Smooth muscle cell (in vitro differentiated cells): ENCODE data around the gene MAST4. TPM values are rescaled to one million over a fixed set of nuclear protein-coding genes. Genes with fewer than 3 reads are reported as not detected.

Experiments used
- DNase-seq: peaks from one replicate; lab custom pipeline; 2025; ENCODE audit not compliant: unreplicated experiment; lab: John Stamatoyannopoulos, UW
- H2AFZ ChIP-seq: fragments of 200-600 bp; sonication (generic); 2 replicates; pipeline ENCODE4 v1.6.0; 2016; ENCODE audit warnings: antibody characterized with exemption, low read depth, mild to moderate bottlenecking
- H3F3A ChIP-seq: fragments of 200-600 bp; sonication (generic); 2 replicates; pipeline ENCODE4 v1.6.0; 2017; ENCODE audit warnings: antibody characterized with exemption, low read depth
- H3K27ac ChIP-seq: fragments of 200-600 bp; sonication (generic); 2 replicates; pipeline ENCODE4 v1.5.1; 2016; ENCODE audit warnings: low read depth, mild to moderate bottlenecking
- H3K27me3 ChIP-seq: fragments of 200-600 bp; sonication (generic); 2 replicates; pipeline ENCODE4 v1.6.1; 2016; ENCODE audit warnings: low read depth, mild to moderate bottlenecking
- H3K36me3 ChIP-seq: fragments of 200-600 bp; sonication (generic); 2 replicates; pipeline ENCODE4 v1.5.1; 2016; ENCODE audit warnings: low read depth
- H3K4me1 ChIP-seq: fragments of 200-600 bp; sonication (generic); 2 replicates; pipeline ENCODE4 v1.5.1; 2016; ENCODE audit warnings: low read depth
- H3K4me2 ChIP-seq: fragments of 200-600 bp; sonication (generic); 2 replicates; pipeline ENCODE4 v1.6.0; 2016; ENCODE audit warnings: mild to moderate bottlenecking
- H3K4me3 ChIP-seq: fragments of 200-600 bp; sonication (generic); 2 replicates; pipeline ENCODE4 v1.5.1; 2016; ENCODE audit warnings: mild to moderate bottlenecking
- H3K79me2 ChIP-seq: fragments of 200-600 bp; sonication (generic); 2 replicates; pipeline ENCODE4 v1.6.0; 2016; ENCODE audit warnings: low read depth, mild to moderate bottlenecking
- H3K9ac ChIP-seq: fragments of 200-600 bp; sonication (generic); 2 replicates; pipeline ENCODE4 v1.6.0; 2016; ENCODE audit warnings: low read depth
- H3K9me3 ChIP-seq: fragments of 200-600 bp; sonication (generic); replicated peaks from 2 replicates; pipeline ENCODE4 v1.5.1; 2016; ENCODE audit warnings: low read depth
- H4K20me1 ChIP-seq: fragments of 200-600 bp; sonication (generic); 2 replicates; pipeline ENCODE4 v1.6.0; 2016; ENCODE audit warnings: low read depth
- CTCF ChIP-seq: fragments of 200-600 bp; sonication (generic); IDR thresholded peaks from 2 replicates; pipeline ENCODE4 v1.5.1; 2017; ENCODE audit warnings: borderline replicate concordance, mild to moderate bottlenecking, antibody characterized with exemption; ENCODE audit not compliant: insufficient read depth, poor library complexity, severe bottlenecking
- WGBS: methylation state at CpG from one replicate; pipeline ENCODE4 v1.1.7; 2016; ENCODE audit warnings: low lambda C conversion rate; 5-methylcytosine and 5-hydroxymethylcytosine counted together
- polyA plus RNA-seq: library from polyadenylated mRNA; unstranded; fragments of >200 nt; fragmentation: Nextera tagmentation; extraction: Ambion mirVana; gene quantifications from 2 replicates; pipeline ENCODE4 v1.2.1, GENCODE V29; 2016
- total RNA-seq: library from RNA; depleted of rRNA; stranded (reverse); fragments of >200 nt; gene quantifications from 2 replicates; pipeline ENCODE4 v1.2.3, GENCODE V29; 2014

Gene MAST4
- total and polyA plus RNA-seq, 2 experiments from 2014 or later = 6.3 to 24.0 TPM

GRCh38 chr5:66945389-66946349 lies 349.5 kb downstream of the MAST4 start:
- Histone ChIP-seq H3K4me1 (peaks cover 8% of the 10 kb centered on the region), H3K27ac (no peak overlapping the region), H3K4me3 (no peak overlapping the region), H4K20me1 (no peaks in the 10 kb centered on the region), H2AFZ (peak overlapping the region; percentile 17), H3K27me3 (no peaks in the 10 kb centered on the region), H3K36me3 (no peaks in the 10 kb centered on the region), H3K4me2 (peak overlapping the region; percentile 4), H3K9ac (no peak overlapping the region), H3F3A (no peaks in the 10 kb centered on the region), H3K79me2 (no peaks in the 10 kb centered on the region), H3K9me3 (no peaks in the 10 kb centered on the region)
- no peak for TF ChIP-seq CTCF
- 46% methylated on average over 7 of the region's 7 CpGs for WGBS
- no peak for DNase-seq

GRCh38 chr5:66947458-66947857 lies 351.3 kb downstream of the MAST4 start:
- Histone ChIP-seq H2AFZ (no peak overlapping the region), H3K9ac (no peak overlapping the region), H3K4me3 (no peak overlapping the region), H4K20me1 (no peaks in the 10 kb centered on the region), H3K9me3 (no peaks in the 10 kb centered on the region), H3F3A (no peaks in the 10 kb centered on the region), H3K4me1 (peaks cover 8% of the 10 kb centered on the region), H3K4me2 (no peak overlapping the region), H3K36me3 (no peaks in the 10 kb centered on the region), H3K79me2 (no peaks in the 10 kb centered on the region), H3K27ac (no peak overlapping the region), H3K27me3 (no peaks in the 10 kb centered on the region)
- 79% methylated on average over 4 of the region's 4 CpGs for WGBS
- no peak for TF ChIP-seq CTCF
- no peak for DNase-seq

GRCh38 chr5:66949066-66949465 lies 352.9 kb downstream of the MAST4 start:
- H3K27me3 ChIP-seq = no peaks in the 10 kb centered on the region
- no peaks in the 10 kb centered on the region for H3K36me3 ChIP-seq
- no peaks in the 10 kb centered on the region for H3K9me3 ChIP-seq
- no peak overlapping the region for H3K4me2 ChIP-seq
- no peaks in the 10 kb centered on the region for H4K20me1 ChIP-seq
- TF ChIP-seq CTCF = no peak
- 90% methylated on average over 4 of the region's 4 CpGs for WGBS
- no peak overlapping the region for H3K9ac ChIP-seq
- DNase-seq = no peak
- H3K27ac ChIP-seq = no peak overlapping the region
- no peaks in the 10 kb centered on the region for H3F3A ChIP-seq
- H3K4me1 ChIP-seq = peaks cover 8% of the 10 kb centered on the region
- no peaks in the 10 kb centered on the region for H3K79me2 ChIP-seq
- H2AFZ ChIP-seq = no peak overlapping the region
- H3K4me3 ChIP-seq = no peak overlapping the region
